ENCODE data around the gene POU4F1.

Gene POU4F1

GRCh38 chr13:78572459-78572858 lies 30.9 kb downstream of the POU4F1 start:
- H4K20me1 ChIP-seq (ENCODE audit: insufficient read depth): no peaks in the 10 kb centered on the region
- H3K4me1 ChIP-seq (ENCODE audit: low read depth, poor library complexity, severe bottlenecking): no peaks in the 10 kb centered on the region
- TF ChIP-seq, protein P1, sequence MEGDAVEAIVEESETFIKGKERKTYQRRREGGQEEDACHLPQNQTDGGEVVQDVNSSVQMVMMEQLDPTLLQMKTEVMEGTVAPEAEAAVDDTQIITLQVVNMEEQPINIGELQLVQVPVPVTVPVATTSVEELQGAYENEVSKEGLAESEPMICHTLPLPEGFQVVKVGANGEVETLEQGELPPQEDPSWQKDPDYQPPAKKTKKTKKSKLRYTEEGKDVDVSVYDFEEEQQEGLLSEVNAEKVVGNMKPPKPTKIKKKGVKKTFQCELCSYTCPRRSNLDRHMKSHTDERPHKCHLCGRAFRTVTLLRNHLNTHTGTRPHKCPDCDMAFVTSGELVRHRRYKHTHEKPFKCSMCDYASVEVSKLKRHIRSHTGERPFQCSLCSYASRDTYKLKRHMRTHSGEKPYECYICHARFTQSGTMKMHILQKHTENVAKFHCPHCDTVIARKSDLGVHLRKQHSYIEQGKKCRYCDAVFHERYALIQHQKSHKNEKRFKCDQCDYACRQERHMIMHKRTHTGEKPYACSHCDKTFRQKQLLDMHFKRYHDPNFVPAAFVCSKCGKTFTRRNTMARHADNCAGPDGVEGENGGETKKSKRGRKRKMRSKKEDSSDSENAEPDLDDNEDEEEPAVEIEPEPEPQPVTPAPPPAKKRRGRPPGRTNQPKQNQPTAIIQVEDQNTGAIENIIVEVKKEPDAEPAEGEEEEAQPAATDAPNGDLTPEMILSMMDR (conservative IDR thresholded peaks at IDR 0.05; ENCODE audit: low read depth, low read length): no peak
- H3K79me2 ChIP-seq (ENCODE audit: insufficient read depth, low read depth): no peaks in the 10 kb centered on the region
- no peaks in the 10 kb centered on the region for H3K27me3 ChIP-seq (ENCODE audit: insufficient read depth, low read depth)
- no peak overlapping the region for H2AFZ ChIP-seq (ENCODE audit: low read depth)
- no peaks in the 10 kb centered on the region for H3K36me3 ChIP-seq (ENCODE audit: insufficient read depth)
- no peak overlapping the region for H3K27ac ChIP-seq
- H3K4me2 ChIP-seq: no peak overlapping the region
- H3K4me3 ChIP-seq (IDR thresholded peaks at IDR 0.05; ENCODE audit: insufficient read depth, low read depth, low read length): no peak overlapping the region
- H3K9ac ChIP-seq: no peak overlapping the region

DNA sequence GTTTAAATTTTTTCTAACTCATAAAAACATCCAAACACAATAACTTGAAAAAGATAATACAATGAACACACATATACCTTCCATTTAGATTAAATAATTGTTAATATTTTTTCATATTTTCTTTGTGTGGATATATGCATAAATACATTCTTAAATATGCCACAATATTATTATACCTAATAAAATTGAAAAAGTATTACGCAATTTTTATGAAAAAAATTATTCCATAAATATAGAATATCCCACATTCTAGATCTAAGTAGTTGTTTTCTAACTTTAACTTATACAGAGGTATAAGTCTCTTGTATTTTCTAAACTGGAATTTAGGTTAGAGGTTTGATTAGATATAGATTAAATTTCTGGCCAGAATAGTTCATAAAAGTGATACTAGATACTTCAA lies 34.3 kb downstream of the POU4F1 start:
- Histone ChIP-seq H3K4me3 (IDR thresholded peaks at IDR 0.05; ENCODE audit: insufficient read depth, low read depth, low read length) (no peak overlapping the region), H3K9ac (no peak overlapping the region), H3K36me3 (ENCODE audit: insufficient read depth) (no peaks in the 10 kb centered on the region), H3K27me3 (ENCODE audit: insufficient read depth, low read depth) (no peaks in the 10 kb centered on the region), H4K20me1 (ENCODE audit: insufficient read depth) (no peaks in the 10 kb centered on the region), H2AFZ (ENCODE audit: low read depth) (no peak overlapping the region), H3K4me2 (no peak overlapping the region), H3K79me2 (ENCODE audit: insufficient read depth, low read depth) (no peaks in the 10 kb centered on the region), H3K27ac (no peak overlapping the region), H3K4me1 (ENCODE audit: low read depth, poor library complexity, severe bottlenecking) (no peaks in the 10 kb centered on the region)
- TF ChIP-seq, protein P1 (conservative IDR thresholded peaks at IDR 0.05; ENCODE audit: low read depth, low read length): no peak

DNA sequence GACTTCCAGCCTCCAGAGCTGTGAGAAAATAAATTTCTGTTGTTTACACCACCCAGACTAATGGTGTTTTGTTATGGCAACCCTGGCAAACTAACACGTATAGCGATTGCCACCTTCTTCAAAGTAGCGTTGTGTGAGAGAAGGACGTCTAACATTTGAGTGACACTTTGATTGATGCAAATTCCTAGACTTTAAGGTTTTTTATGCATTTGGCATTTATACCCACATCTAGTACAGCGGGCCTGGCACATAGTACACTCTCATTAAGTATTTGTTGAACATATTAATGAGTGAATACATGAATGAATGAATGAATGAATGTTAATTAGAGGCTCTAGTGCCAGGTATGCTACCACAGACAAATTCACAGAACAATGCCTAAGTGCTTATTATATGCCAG lies 36.7 kb downstream of the POU4F1 start:
- H3K4me2 ChIP-seq: no peak overlapping the region

GRCh38 chr13:78562237-78562889 lies 41.0 kb downstream of the POU4F1 start:
- TF ChIP-seq, protein P1 (conservative IDR thresholded peaks at IDR 0.05; ENCODE audit: low read depth, low read length): no peak
- Histone ChIP-seq H3K79me2 (ENCODE audit: insufficient read depth, low read depth) (no peaks in the 10 kb centered on the region), H3K4me3 (IDR thresholded peaks at IDR 0.05; ENCODE audit: insufficient read depth, low read depth, low read length) (no peak overlapping the region), H2AFZ (ENCODE audit: low read depth) (no peak overlapping the region), H3K27me3 (ENCODE audit: insufficient read depth, low read depth) (no peaks in the 10 kb centered on the region), H3K9ac (no peak overlapping the region), H4K20me1 (ENCODE audit: insufficient read depth) (no peaks in the 10 kb centered on the region), H3K4me1 (ENCODE audit: low read depth, poor library complexity, severe bottlenecking) (no peaks in the 10 kb centered on the region), H3K36me3 (ENCODE audit: insufficient read depth) (no peaks in the 10 kb centered on the region), H3K4me2 (no peak overlapping the region), H3K27ac (no peak overlapping the region)

More for the DNA sequence above, 36.7 kb downstream of the POU4F1 start:
- Histone ChIP-seq H3K4me3 (IDR thresholded peaks at IDR 0.05; ENCODE audit: insufficient read depth, low read depth, low read length) (no peak overlapping the region), H3K36me3 (ENCODE audit: insufficient read depth) (no peaks in the 10 kb centered on the region), H3K27me3 (ENCODE audit: insufficient read depth, low read depth) (no peaks in the 10 kb centered on the region), H3K4me1 (ENCODE audit: low read depth, poor library complexity, severe bottlenecking) (no peaks in the 10 kb centered on the region), H3K79me2 (ENCODE audit: insufficient read depth, low read depth) (no peaks in the 10 kb centered on the region), H3K27ac (no peak overlapping the region), H2AFZ (ENCODE audit: low read depth) (no peak overlapping the region), H4K20me1 (ENCODE audit: insufficient read depth) (no peaks in the 10 kb centered on the region), H3K9ac (no peak overlapping the region)
- TF ChIP-seq, protein P1 (conservative IDR thresholded peaks at IDR 0.05; ENCODE audit: low read depth, low read length): no peak

Measured in KMS-11 (cell line).